H1 (cell line): Measurements from ENCODE around the gene H2BW2. TPM values are rescaled to one million over a fixed set of nuclear protein-coding genes. Genes with fewer than 3 reads are reported as not detected.

Source experiments
- CTCF ChIA-PET: fragments of 300-600 bp; sonication (Branson Sonifier 250); formaldehyde crosslinking; loops from one replicate; lab custom pipeline; 2021; ENCODE audit not compliant: partially characterized antibody; lab: Charles Lee
- POLR2A ChIA-PET: fragments of 300-600 bp; sonication (Branson Sonifier 250); formaldehyde crosslinking; loops from one replicate; lab custom pipeline; 2021; ENCODE audit warnings: inconsistent platforms; ENCODE audit not compliant: partially characterized antibody; lab: Charles Lee
- DNase-seq, 2 experiments: peaks; one replicate each; pipeline versions ENCODE4 v3.0.0 to v3.0.0-alpha.2; 2010 to 2022; ENCODE audit warnings: low spot score in 2 of 2, low read depth in 1 of 2, mixed read lengths in 1 of 2
- FAIRE-seq: peaks from 2 replicates; lab custom pipeline; 2011; peaks lifted over from hg19 to GRCh38; lab: Jason Lieb, UNC
- H2AFZ ChIP-seq: 2 replicates; pipeline ENCODE4 v1.8.1; 2012; ENCODE audit warnings: low read length, inconsistent platforms
- H2AK5ac ChIP-seq: 2 replicates; pipeline ENCODE4 v1.6.1; 2013; ENCODE audit warnings: low read depth, low read length
- H2BK120ac ChIP-seq: replicated peaks from 2 replicates; pipeline ENCODE3; 2013; ENCODE audit warnings: low read depth, low read length, inconsistent platforms
- H2BK12ac ChIP-seq: 2 replicates; pipeline ENCODE4 v1.6.1; 2013; ENCODE audit warnings: low read depth, low read length
- H2BK15ac ChIP-seq: 2 replicates; pipeline ENCODE4 v1.6.1; 2013; ENCODE audit warnings: low read length
- H2BK20ac ChIP-seq: 2 replicates; pipeline ENCODE4 v1.6.1; 2013; ENCODE audit warnings: low read length
- H2BK5ac ChIP-seq: 2 replicates; pipeline ENCODE4 v1.6.1; 2013; ENCODE audit warnings: low read depth, low read length
- H3K14ac ChIP-seq: 2 replicates; pipeline ENCODE4 v1.6.1; 2013; ENCODE audit warnings: inconsistent platforms; ENCODE audit not compliant: insufficient read length
- H3K18ac ChIP-seq: 2 replicates; pipeline ENCODE4 v1.6.1; 2013; ENCODE audit warnings: low read length; ENCODE audit errors: extremely low read depth
- H3K23ac ChIP-seq: 2 replicates; pipeline ENCODE4 v1.6.1; 2013; ENCODE audit warnings: inconsistent platforms; ENCODE audit not compliant: insufficient read length
- H3K23me2 ChIP-seq: 2 replicates; pipeline ENCODE4 v1.6.1; 2013; ENCODE audit warnings: low read depth, low read length
- H3K27ac ChIP-seq: 2 replicates; pipeline ENCODE4 v1.6.1; 2011; ENCODE audit warnings: low read depth, low read length, inconsistent platforms
- H3K27me3 ChIP-seq, 4 experiments: replicated peaks in 1 of 4; 1 replicate in 1 of 4; 2 replicates in 3 of 4; pipeline versions ENCODE4 v1.6.1 to v1.8.1; 2011 to 2013; ENCODE audit warnings: low read length in 3 of 4, mild to moderate bottlenecking in 3 of 4, inconsistent platforms in 2 of 4, mixed read lengths in 2 of 4, moderate library complexity in 1 of 4; ENCODE audit not compliant: control insufficient read depth in 3 of 4, insufficient read depth in 3 of 4; ENCODE audit errors: extremely low read depth in 1 of 4
- H3K36me3 ChIP-seq, 4 experiments: 2 replicates each; pipeline versions ENCODE4 v1.6.1 to v1.8.1; 2011 to 2013; ENCODE audit warnings: mild to moderate bottlenecking in 4 of 4, low read length in 3 of 4, moderate library complexity in 2 of 4, control low read depth in 1 of 4, inconsistent platforms in 1 of 4; ENCODE audit not compliant: insufficient read depth in 4 of 4, control insufficient read depth in 2 of 4
- H3K4ac ChIP-seq: replicated peaks from 2 replicates; pipeline ENCODE3; 2013; ENCODE audit warnings: low read length, low read depth, mixed read lengths, inconsistent platforms; ENCODE audit not compliant: insufficient read length
- H3K4me1 ChIP-seq, 4 experiments: replicated peaks in 1 of 4; 1 replicate in 1 of 4; 2 replicates in 3 of 4; pipeline versions ENCODE4 v1.6.1 to v1.8.1; 2011 to 2013; ENCODE audit warnings: low read length in 3 of 4, inconsistent platforms in 2 of 4, mixed read lengths in 1 of 4; ENCODE audit not compliant: insufficient read depth in 4 of 4, control insufficient read depth in 3 of 4
- H3K4me2 ChIP-seq, 2 experiments: 2 replicates each; pipeline versions ENCODE4 v1.6.1 to v1.8.1; 2011 to 2013; ENCODE audit warnings: low read depth in 2 of 2, low read length in 2 of 2, control low read depth in 1 of 2, inconsistent platforms in 1 of 2, mild to moderate bottlenecking in 1 of 2; ENCODE audit not compliant: insufficient read depth in 1 of 2
- H3K4me3 ChIP-seq, 4 experiments: fragments of 200-600, 300-600 bp in 1 of 4; sonication (generic), shearing (Covaris generic), sonication (Bioruptor Twin) in 1 of 4; 2 replicates each; pipeline versions ENCODE4 v1.5.1 to v1.8.1; 2011 to 2016; ENCODE audit warnings: low read length in 4 of 4, low read depth in 3 of 4, control low read depth in 2 of 4, inconsistent platforms in 2 of 4, mild to moderate bottlenecking in 2 of 4, mixed read lengths in 1 of 4, moderate library complexity in 1 of 4; ENCODE audit not compliant: insufficient read depth in 2 of 4; ENCODE audit errors: extremely low read depth in 1 of 4
- H3K56ac ChIP-seq: replicated peaks from 2 replicates; pipeline ENCODE3; 2013; ENCODE audit warnings: low read depth, mild to moderate bottlenecking, mixed read lengths, low read length, inconsistent platforms; ENCODE audit not compliant: insufficient read length
- H3K79me1 ChIP-seq: 2 replicates; pipeline ENCODE4 v1.6.1; 2013; ENCODE audit warnings: low read depth, low read length, control low read depth
- H3K79me2 ChIP-seq, 2 experiments: 2 replicates each; pipeline versions ENCODE4 v1.6.1 to v1.8.1; 2012 to 2013; ENCODE audit warnings: low read length in 2 of 2, mild to moderate bottlenecking in 2 of 2, inconsistent platforms in 1 of 2; ENCODE audit not compliant: insufficient read depth in 2 of 2, control insufficient read depth in 1 of 2
- H3K9ac ChIP-seq, 4 experiments: replicated peaks in 1 of 4; 1 replicate in 1 of 4; 2 replicates in 3 of 4; pipeline versions ENCODE4 v1.6.1 to v1.8.1; 2011 to 2013; ENCODE audit warnings: low read depth in 3 of 4, low read length in 3 of 4, control low read depth in 2 of 4, mild to moderate bottlenecking in 2 of 4, moderate library complexity in 2 of 4, inconsistent platforms in 1 of 4; ENCODE audit errors: extremely low read depth in 1 of 4
- H3K9me3 ChIP-seq, 2 experiments: 2 replicates each; pipeline versions ENCODE4 v1.6.1 to v1.8.1; 2012 to 2013; ENCODE audit warnings: mild to moderate bottlenecking in 2 of 2, moderate library complexity in 2 of 2, control low read depth in 1 of 2, inconsistent platforms in 1 of 2, low read depth in 1 of 2, low read length in 1 of 2, mixed read lengths in 1 of 2; ENCODE audit not compliant: insufficient read depth in 2 of 2
- H4K20me1 ChIP-seq, 2 experiments: replicated peaks in 1 of 2; 2 replicates each; pipeline versions ENCODE3 to v1.8.1; 2011 to 2013; ENCODE audit warnings: inconsistent platforms in 2 of 2, low read length in 2 of 2, mild to moderate bottlenecking in 1 of 2; ENCODE audit not compliant: insufficient read depth in 2 of 2, control insufficient read depth in 1 of 2
- H4K5ac ChIP-seq: 2 replicates; pipeline ENCODE4 v1.6.1; 2013; ENCODE audit warnings: low read length, low read depth, mixed read lengths, inconsistent platforms; ENCODE audit not compliant: insufficient read length
- H4K8ac ChIP-seq: 2 replicates; pipeline ENCODE4 v1.8.0; 2013; ENCODE audit warnings: mild to moderate bottlenecking, moderate library complexity, low read length, inconsistent platforms; ENCODE audit not compliant: insufficient read depth; ENCODE audit errors: extremely low read depth
- H4K91ac ChIP-seq: replicated peaks from 2 replicates; pipeline ENCODE3; 2013; ENCODE audit warnings: low read length, mixed read lengths, inconsistent platforms; ENCODE audit not compliant: insufficient read length
- EZH2 ChIP-seq: fragments of 200-600 bp; sonication (generic); IDR thresholded peaks from 2 replicates; pipeline ENCODE4 v1.7.1; 2012; ENCODE audit warnings: low read depth, mild to moderate bottlenecking, moderate library complexity, low read length, inconsistent platforms; ENCODE audit not compliant: severe bottlenecking
- KDM1A ChIP-seq: fragments of 200-600, 300-600 bp; sonication (generic); IDR thresholded peaks from 2 replicates; pipeline ENCODE4 v1.7.1; 2016; ENCODE audit warnings: mild to moderate bottlenecking, low read length, borderline replicate concordance
- NRF1 ChIP-seq: IDR thresholded peaks from 2 replicates; pipeline ENCODE4 v1.6.1; 2011; ENCODE audit warnings: mild to moderate bottlenecking, low read depth, low read length, improper control_type of control experiment
- TAF1 ChIP-seq: IDR thresholded peaks from 2 replicates; pipeline ENCODE4 v1.6.1; 2011; ENCODE audit warnings: mild to moderate bottlenecking, low read depth, low read length
- WGBS, 2 experiments: shearing (Covaris generic) in 1 of 2; methylation state at CpG; one replicate each; pipeline versions ENCODE4 v1.1.6 to v1.1.7; 2013 to 2015; ENCODE audit warnings: low lambda C conversion rate in 2 of 2, mixed read lengths in 2 of 2, inconsistent platforms in 1 of 2, low coverage in 1 of 2, missing lambda C conversion rate in 1 of 2; ENCODE audit not compliant: insufficient replicate concordance in 2 of 2, insufficient coverage in 1 of 2, insufficient read length in 1 of 2; ENCODE audit errors: extremely low coverage in 1 of 2, missing lambda C conversion rate in 1 of 2; 5-methylcytosine and 5-hydroxymethylcytosine counted together
- polyA plus RNA-seq, 7 experiments: library from polyadenylated mRNA; depleted of rRNA in 3 of 7; stranded (reverse) in 5 of 7; unstranded in 2 of 7; fragments of >200 nt in 5 of 7; fragments of 200-250 nt in 2 of 7; gene quantifications; 1 replicate in 5 of 7; 2 replicates in 1 of 7; 4 replicates in 1 of 7; pipeline versions ENCODE4 v1.2.1 to v1.2.3, GENCODE V29; 2011 to 2013; ENCODE audit warnings: missing spikeins in 2 of 7, mixed read lengths in 2 of 7
- total RNA-seq: library from RNA; stranded (reverse); fragmentation: NEBNext Ultra II Directional; extraction: Animal tissue kit (Norgen Biotek cat#: 25700); gene quantifications from 2 replicates; pipeline ENCODE4 v1.2.1, GENCODE V29; 2021

H2BW2 gene
- total and polyA plus RNA-seq, 2 of the 8 experiments (the other 6 are each of a cell fraction or from before 2014, with no cell fraction given) = 0.03 TPM; not detected in 1

GRCh38 chrX:104013606-104014005, 26.1 kb upstream of the H2BW2 start, which contains the start of gene H2BW1:
H2BW1 (minus strand) TSS chrX:104013708; CDS start chrX:104013576, 132 bp downstream.
- Histone ChIP-seq H4K8ac (no peak within 1 kb of the TSS), H3K36me3 (no peaks in the 10 kb centered on the region), H2AK5ac (no peak within 1 kb of the TSS), H3K4me2 (no peak within 1 kb of the TSS), H3K4me1 (no peaks in the 10 kb centered on the region), H3K27me3 (no peaks in the 10 kb centered on the region), H2BK20ac (no peak within 1 kb of the TSS), H4K5ac (no peak within 1 kb of the TSS), H3K14ac (no peak within 1 kb of the TSS), H2BK120ac (no peak within 1 kb of the TSS), H3K4ac (no peak within 1 kb of the TSS), H3K23ac (no peak within 1 kb of the TSS), H3K18ac (no peak within 1 kb of the TSS), H2BK15ac (no peak within 1 kb of the TSS), H3K9me3 (no peaks in the 10 kb centered on the region), H3K79me1 (no peaks in the 10 kb centered on the region), H4K20me1 (no peaks in the 10 kb centered on the region), H3K79me2 (no peaks in the 10 kb centered on the region), H3K4me3 (no peak within 1 kb of the TSS), H2AFZ (no peak within 1 kb of the TSS), H2BK5ac (no peak within 1 kb of the TSS), H3K56ac (no peak within 1 kb of the TSS), H3K23me2 (no peaks in the 10 kb centered on the region), H3K9ac (no peak within 1 kb of the TSS), H2BK12ac (no peak within 1 kb of the TSS), H4K91ac (no peak within 1 kb of the TSS), H3K27ac (no peak within 1 kb of the TSS)
- CTCF ChIA-PET = no interaction called here
- 87% methylated on average over 9 of the region's 20 CpGs; no CpG with 5 or more reads in 1 of the 2 experiments for WGBS, 2 experiments
- DNase-seq (no peak), FAIRE-seq (no peak)
- no peak for TF ChIP-seq NRF1
- no peak for TF ChIP-seq EZH2
- no peak for TF ChIP-seq KDM1A
- TF ChIP-seq TAF1 = no peak
- POLR2A ChIA-PET = no interaction called here
